Hematopoietic multipotent progenitor cell treated with erythropoietin and hydrocortisone succinate and interleukin-3 and kit ligand, for 17 days (in vitro differentiated cells): ENCODE results near the gene LSM11.

Experiments
- DNase-seq: peaks from one replicate; pipeline ENCODE4 v3.0.0-alpha.2; 2015; ENCODE audit warnings: low spot score

The LSM11 gene

DNA sequence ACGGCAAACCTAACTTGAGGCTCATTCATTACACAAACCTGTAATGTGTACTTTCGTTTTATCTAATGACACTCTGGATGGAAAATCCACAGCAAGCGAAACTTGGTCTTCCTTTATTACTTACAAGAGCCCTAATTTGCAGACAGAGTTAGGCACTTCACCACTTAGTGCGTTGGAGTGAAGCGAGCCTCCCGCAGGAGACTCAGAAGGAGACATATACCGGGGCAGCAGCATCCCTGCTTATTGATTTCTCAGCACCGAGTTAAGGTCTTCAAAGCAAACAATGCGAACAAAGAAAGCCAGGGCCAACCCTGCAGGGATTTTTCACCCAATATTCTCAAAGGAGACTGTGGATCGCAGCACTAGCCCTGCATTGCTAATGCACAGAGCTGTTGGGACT lies 28.6 kb downstream of the LSM11 start:
- DNase-seq: no peak

DNA sequence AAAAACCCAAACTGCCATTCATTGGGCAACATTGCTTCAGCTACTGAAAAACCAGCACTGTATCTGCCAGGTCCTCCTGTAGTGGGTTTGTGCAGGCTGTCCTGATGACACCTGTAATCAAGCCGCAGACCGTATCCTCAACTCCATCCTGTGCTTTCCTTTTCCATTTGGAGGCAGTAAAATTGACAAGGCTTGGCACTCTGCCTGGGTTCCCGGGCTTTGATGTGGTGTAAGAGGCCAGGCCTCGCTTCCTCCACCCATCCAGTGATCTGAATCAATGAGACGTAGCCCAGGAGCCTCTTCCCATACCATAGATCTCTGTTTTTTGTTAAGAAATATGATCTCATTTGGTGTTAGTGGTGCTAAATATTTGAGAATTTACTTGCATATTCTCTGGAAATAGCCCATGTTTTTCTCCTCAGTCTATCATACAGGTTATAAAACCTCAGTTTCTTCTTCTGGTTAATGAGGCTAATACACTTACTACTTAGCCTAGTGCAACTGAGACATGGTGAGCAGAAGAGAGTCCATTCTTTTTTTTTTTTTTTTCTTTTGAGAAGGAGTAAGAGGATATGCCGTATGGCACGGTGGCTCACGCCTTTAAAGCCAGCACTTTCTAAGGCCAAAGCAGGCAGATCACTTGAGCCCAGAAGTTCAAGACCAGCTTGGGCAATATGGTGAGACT lies 34.8 kb downstream of the LSM11 start:
- no peak for DNase-seq

DNA sequence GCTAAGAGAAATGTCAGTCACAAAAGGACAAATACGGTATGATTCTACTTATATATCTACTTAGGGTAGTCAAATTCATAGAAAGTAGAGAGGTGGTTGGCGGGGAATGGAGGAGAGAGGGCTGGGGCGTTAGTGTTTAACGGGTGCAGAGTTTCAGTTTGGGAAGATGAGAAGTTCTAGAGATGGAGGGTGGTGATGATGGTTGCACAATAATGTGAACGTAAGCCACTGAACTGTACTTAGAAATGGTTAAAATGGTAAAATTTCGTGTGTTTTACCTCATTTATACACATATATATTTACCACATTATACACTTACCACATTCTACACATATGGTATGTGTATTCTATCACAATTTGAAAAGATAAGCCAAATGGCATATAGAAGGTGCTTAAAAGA lies 35.7 kb downstream of the LSM11 start:
- DNase-seq: no peak

DNA sequence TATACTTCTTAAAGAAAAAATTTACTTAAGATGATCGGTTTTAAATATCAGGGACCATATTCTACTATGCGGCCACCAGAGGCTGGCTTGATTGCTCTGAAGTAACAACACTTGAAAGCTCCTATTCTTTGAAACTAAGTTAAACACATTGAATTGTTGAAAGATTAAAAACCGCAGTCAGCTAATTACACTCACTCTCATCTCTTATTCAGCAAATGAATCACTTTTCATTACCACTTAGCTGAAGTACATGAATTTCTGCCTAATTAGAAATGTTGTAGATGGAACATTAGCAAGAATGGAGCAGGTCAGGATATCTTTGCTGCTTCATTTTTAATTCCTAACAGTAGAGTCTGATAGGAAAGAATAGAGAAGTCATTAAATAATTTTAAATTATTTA lies 42.3 kb downstream of the LSM11 start:
- no peak for DNase-seq

DNA sequence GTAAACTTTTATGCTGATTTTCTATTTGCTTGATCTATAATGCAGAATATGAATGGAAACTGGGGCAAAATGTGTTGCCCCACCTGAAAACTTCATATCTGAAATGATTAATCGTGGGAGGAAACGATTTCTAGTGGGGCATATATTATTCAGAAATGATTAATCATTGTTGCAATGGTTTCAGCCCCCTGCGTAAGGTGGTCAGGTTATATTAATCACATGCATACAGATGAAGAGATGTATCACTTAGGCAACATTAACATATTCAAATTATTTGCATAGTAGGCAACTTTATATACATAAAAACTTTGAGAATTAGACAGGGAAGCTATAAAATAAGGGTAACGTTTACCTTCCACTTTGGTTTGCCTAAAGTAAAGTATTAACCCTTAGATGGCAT lies 49.8 kb downstream of the LSM11 start:
- DNase-seq: no peak

DNA sequence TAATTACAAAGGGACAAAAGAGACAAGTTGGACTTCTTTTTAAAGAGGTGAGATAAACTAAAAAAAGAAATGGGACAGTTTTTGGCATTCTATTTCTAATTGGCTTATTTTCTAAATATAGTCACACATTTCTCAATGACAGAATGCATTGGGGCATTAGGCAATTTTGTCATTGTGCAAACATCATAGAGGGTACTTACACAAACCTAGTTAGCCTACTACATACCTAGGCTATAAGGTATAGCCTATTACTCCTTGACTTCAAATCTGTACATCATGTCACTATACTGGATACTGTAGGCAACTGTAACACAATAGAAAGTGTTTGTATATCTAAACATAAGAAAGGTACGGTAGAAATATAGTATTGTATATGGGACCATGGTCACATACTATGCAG lies 56.1 kb downstream of the LSM11 start:
- DNase-seq: no peak

- DNase-seq: no peak
Observed at GRCh38 chr5:157800137-157800536, 56.6 kb downstream of the LSM11 start.

GRCh38 chr5:157802736-157803135 lies 59.2 kb downstream of the LSM11 start:
- DNase-seq: no peak

GRCh38 chr5:157808043-157808442 lies 64.5 kb downstream of the LSM11 start:
- DNase-seq: no peak
